Caki2 (cell line): Measurements from ENCODE around the gene RNF220. TPM values are rescaled to one million over a fixed set of nuclear protein-coding genes. Genes with fewer than 3 reads are reported as not detected.

Experiments used
- DNase-seq: peaks from one replicate; pipeline ENCODE4 v3.0.0-alpha.2; 2015; ENCODE audit warnings: low read depth
- in situ Hi-C: cut with HindIII; loops from 2 replicates; pipeline ENCODE4 v1.10.0; 2016; ENCODE audit warnings: low sequenced_read_pairs, low pct_unique_long_range_greater_than_20kb, mixed read lengths
- total RNA-seq: library from RNA; depleted of rRNA; stranded (reverse); fragments of >200 nt; shearing (Covaris generic); gene quantifications from 2 replicates; pipeline ENCODE4 v1.2.3, GENCODE V29; 2014; ENCODE audit warnings: low replicate concordance

Gene RNF220
- total RNA-seq, 1 experiment from 2014 or later, result 69.8 TPM

- DNase-seq, result peak; percentile 53
- in situ Hi-C loops, result no loop called here
Observed at GRCh38 chr1:44423591-44424537, 18.8 kb downstream of the RNF220 start.

GRCh38 chr1:44424747-44425146 lies 19.7 kb downstream of the RNF220 start:
- DNase-seq, result no peak
- in situ Hi-C loops, result no loop called here

DNA sequence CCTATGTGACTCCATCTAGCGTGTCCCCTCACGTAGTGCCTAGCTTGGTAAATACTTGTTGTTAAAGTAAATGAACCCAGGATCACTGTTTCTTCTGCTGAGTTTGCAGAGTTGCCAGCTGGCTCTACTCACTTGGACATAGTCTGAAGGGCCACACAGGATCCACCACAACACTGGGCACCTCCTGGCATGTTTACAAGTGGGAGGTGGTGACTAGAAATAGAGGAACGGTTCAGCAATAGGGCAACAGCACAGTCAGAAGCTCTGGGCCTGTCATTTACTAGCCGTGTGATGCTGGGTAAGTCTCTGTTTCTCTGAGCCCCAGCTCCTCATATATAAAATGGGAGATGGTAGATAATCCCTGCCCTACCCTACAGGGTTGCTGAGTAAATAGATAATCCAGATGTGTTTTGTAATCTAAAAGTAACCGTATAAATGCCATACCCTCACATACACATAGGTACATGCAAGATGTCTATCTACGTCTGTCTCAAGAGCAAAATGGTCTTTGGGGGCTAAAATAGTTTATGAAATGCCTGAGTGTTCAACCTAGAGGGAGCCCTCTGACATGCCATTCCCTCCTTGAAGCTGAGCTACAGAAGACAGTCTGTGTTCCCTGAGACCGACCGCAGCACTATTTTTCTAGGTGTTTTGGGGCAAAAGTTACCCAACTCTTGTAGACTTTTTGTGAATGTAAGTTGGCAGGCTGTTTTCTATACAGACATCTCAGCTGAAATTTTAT lies 20.5 kb downstream of the RNF220 start:
- DNase-seq, result no peak

GRCh38 chr1:44431861-44432260 lies 26.8 kb downstream of the RNF220 start:
- no peak for DNase-seq
- in situ Hi-C loops, result no loop called here

More for the DNA sequence above, 20.5 kb downstream of the RNF220 start:
- in situ Hi-C loops, result no loop called here

GRCh38 chr1:44433209-44433608 lies 28.2 kb downstream of the RNF220 start:
- in situ Hi-C loops, result no loop called here
- peak; percentile 31 for DNase-seq

- in situ Hi-C loops, result no loop called here
- DNase-seq, result peak; percentile 55
Observed at GRCh38 chr1:44436401-44437106, 31.5 kb downstream of the RNF220 start.

DNA sequence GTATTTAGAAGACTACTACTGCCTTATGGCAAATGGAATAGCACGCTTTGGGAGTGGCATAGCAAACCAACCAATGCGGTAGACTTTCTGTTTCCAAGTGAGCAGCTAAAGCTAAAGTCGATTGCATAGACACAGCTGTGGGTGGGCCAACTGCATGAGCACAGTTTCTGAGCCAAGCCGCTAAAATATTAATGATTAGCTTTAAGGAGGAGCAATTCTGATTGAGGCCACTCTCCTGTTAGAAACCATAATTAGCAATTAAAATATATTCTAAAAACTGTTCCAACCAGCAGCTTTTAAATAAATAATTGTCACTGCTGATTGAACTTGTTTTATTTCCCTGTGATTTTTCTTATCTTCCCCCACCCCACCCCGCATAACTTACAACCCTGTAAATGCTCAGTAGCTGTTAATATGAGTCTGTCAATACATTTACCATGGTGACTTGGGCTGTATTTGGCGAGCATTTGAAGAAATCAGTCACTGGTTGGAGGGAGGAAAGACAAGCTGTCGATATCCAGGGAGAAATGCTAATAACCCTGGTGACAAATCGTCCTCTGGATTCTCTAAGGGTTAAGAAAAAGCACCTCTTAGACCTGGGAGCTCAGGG lies 32.2 kb downstream of the RNF220 start:
- DNase-seq, result peak; percentile 78
- in situ Hi-C loops, result no loop called here

GRCh38 chr1:44442791-44443190 lies 37.7 kb downstream of the RNF220 start:
- no peak for DNase-seq
- in situ Hi-C loops, result no loop called here

DNA sequence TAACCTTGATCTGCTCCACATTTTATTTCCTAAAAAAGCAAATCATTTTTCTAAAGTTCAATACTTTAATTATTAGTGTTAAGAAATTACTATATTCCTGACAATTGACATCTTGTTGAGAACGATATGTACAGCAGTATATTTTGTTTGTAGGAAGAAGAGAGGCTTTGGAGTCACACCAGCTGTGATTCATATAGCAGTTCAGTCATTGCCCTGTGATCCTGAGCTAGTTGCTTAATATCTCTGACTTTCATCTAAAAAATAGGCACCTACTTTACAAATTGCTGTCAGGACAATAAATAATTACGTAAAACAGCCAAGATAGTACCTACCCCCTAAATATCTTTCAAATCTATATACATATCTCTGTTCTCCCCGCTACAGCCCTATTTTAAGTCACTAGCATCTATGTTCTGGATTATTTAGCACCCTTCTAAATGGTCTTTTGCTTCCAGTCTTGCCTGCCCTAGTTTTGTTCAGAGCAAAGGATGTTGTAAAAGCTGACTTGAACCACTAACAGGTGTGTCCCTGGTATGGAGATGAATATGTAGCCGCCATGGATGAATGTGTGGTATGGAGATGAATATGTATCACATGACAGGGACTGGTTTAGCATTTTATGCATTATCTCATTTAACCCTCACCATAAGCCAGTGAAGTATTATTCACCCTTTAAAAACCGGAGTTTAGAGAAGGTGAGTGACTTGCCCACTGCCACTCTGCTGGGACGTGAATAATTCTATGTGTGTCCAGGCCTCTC lies 42.2 kb downstream of the RNF220 start:
- in situ Hi-C loops, result no loop called here
- no peak for DNase-seq

DNA sequence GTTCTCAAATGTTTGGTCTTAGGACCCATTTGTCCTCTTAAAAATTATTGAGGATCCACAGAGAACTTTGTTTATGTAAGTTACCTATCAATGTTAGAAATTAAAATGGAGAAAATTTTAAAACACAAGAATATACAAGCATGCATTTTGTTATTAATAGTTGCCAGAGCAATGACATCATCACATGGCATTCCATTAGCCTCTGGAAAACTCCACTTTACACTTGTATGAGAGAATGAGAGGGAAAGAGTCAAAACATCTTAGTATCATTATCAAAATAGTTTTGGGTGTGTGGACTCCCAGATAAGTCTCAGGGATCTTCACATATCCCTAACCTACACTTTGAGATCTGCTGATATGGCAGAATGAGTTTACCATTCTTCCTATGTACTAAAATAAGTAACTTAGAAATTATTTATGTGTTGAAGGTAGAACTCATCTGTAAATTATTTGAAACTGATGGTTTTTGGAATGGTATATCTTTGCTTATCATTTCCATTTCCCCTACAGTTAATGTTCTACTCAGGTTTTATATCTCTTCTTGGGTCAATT lies 48.8 kb downstream of the RNF220 start:
- no peak for DNase-seq
- in situ Hi-C loops, result no loop called here

DNA sequence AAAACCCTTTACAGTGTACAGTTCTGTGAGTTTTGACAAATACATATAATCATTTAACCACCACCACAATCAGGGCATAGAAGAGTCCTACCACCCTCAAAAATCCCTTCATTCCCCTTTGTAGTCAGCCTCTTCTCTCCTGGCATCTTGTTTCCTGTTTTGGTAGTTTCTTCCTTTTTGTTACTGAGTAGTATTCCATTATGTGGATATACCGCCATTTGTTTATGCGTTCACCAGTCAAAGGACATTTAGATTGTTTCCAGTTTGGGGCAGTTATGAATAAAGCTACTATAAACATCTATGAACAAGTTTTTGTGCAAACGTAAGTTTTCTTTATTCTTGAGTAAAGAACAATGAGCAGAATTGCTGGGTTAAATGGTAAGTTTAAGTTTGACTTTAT lies 49.6 kb downstream of the RNF220 start:
- in situ Hi-C loops, result no loop called here
- DNase-seq, result no peak

DNA sequence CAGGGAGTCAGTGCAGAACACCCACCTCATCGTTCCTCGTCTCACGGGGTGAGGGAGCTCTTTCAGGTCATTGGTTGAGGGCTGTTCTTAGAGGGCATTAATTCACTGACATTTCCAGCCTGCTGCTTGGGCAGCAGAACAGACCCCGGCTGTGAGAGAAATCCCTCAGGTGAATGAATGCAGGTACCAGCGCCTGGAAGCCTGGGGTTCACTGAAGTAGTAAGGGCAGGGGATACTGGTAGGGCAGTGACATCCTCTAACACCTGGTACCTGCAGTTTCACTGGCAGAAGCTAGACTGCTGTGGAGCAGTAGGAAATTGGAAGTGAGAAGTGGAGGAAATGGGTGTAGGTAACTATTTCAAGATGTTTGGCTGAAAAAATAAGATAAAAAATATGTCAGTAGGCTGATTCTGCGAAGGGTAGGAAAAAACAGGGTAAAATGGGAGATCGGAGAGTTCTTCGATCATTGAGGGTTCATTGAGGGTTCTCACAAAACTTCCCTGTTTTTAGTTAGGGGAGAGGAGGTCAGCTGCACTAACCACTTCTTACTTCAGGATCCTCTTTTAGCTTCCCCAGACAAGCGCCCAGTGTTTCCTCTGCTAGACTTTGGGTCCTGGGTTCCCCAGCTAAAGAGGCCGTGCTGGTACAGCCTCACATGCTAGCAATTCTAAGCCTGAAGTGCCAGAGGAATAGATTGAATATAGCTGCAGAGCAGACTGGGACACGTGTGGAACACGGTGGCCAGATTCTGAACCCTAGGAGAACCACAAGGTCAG lies 55.2 kb downstream of the RNF220 start:
- in situ Hi-C loops, result no loop called here
- DNase-seq, result no peak

DNA sequence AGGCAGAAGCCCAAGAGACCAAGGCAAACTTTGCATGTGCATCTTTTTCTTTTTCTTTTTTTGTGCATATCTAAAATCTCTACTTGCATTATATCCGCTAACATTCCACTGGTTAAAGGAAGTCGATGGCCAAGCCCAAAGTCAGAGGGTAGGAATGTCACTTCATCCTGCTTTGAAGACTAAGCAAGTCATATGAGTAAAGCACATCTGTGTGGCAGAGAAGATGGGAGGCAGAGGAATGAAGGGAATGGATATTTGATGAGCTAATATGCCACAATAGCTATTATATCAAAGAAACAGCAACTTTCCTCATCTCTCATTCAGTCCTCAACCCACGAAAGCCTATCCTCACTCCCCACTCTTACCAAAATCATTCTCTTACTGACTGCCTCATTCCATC lies 59.3 kb downstream of the RNF220 start:
- in situ Hi-C loops, result no loop called here
- no peak for DNase-seq

DNA sequence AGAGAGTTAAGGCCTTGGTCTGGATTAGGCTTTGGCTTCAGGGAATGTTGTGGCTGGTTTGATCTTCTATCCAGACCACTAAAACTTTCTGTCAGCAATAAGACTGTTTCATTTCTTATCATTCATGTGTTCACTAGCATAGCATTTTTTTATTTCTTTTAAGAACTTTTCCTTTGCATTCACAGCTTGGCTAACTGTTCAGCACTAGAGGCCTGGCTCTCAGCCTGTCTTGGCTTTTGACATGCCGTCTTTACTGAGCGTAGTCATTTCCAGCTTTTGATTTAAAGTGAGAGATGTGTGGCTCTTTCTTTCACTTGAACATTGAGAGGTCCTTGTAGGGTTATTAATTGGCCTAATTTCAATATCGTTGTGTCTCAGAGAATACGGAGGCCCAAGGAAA lies 62.5 kb downstream of the RNF220 start:
- in situ Hi-C loops, result no loop called here

DNA sequence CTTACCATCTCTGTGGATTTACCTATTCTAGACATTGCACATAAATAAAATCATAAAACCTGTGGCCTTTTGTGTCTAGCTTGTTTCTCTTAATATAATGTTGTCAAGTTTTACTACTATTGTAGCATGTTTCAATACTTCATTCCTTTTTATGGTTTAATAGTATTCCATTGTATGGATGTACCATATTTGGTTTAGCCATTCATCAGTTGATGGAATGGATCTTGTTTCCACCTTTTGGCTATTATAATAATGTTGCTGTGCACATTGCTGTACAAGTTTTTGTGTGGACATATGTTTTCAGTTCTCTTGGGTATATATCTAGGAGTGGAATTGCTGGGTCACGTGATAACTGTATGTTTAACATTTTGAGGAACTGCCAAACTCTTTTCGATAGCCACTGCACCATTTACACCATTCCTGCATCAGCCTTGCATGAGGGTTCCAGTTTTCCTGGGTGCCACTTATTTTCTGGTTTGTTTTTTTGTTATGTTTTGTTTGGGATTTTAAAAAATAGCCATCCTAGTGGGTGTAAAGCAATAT lies 66.9 kb downstream of the RNF220 start:
- no peak for DNase-seq
- in situ Hi-C loops, result no loop called here

More for the DNA sequence above, 62.5 kb downstream of the RNF220 start:
- DNase-seq, result no peak

GRCh38 chr1:44472620-44473525 lies 67.8 kb downstream of the RNF220 start:
- in situ Hi-C loops, result no loop called here
- DNase-seq, result no peak
